NCI-H187 treated with DMSO at 0.1 percent for 48 hours (cell line): Measurements from ENCODE around the gene NFASC.

Source experiments
- DNase-seq: peaks from one replicate; lab custom pipeline; 2025; lab: John Stamatoyannopoulos, UW

The NFASC gene

DNA sequence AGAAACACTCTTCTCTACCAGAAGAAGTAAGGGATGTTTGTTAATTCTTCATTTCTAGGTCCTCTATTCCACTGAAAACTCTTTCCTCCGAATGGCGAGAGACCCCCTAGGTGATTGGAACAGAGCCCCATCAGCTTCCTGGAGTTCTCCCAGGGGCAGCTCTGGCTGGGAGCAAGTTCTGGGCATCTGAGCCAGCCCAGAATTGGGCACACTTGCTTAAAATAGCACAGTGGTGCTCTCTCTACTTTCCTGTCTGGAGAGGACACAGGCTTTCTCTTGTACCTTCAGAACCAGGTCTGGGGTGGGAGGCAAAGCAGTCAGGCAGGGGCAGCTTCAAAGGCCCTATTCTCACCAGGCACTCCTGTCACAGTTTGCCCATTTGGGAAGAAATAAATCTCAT lies 89.2 kb downstream of the NFASC start:
- no peak for DNase-seq

DNA sequence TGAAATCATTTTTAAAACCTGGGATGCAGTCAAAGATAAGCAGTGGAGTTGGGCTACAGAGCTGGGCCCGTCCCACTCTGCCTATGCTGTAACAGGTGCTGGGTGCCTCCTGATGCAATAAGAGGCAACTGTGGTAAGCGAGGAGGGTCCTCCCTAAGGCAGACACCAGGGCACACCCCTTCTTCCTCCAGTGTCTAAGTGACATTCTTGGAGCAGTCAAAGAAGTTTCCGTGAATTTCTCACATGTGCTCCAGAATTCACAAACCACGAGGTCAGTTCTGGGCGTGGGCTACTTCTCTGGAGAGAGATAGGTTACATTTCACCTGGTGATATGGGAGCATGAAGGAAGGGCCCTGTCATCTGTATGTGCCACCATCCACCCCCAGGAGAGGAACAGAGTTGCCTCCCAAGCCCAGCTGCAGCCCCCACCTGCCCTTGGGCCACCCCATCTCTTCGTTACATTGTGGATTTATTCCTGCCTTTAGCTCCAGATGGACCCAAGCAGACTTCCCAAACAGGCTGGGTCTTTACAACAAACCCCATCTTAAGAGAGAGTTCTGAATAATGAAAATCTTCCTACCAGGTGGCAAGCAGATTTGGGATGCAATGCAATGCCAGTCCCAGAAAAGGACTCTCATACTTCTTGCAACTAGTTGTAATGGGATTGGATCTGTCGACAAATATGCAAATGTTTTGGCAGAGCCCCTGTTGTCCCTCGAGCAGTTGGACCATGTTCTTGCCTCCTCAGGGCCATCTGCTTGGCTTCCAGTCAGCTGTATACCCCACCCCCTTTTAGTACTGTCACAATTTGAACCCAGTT lies 89.9 kb downstream of the NFASC start:
- DNase-seq, result no peak

DNA sequence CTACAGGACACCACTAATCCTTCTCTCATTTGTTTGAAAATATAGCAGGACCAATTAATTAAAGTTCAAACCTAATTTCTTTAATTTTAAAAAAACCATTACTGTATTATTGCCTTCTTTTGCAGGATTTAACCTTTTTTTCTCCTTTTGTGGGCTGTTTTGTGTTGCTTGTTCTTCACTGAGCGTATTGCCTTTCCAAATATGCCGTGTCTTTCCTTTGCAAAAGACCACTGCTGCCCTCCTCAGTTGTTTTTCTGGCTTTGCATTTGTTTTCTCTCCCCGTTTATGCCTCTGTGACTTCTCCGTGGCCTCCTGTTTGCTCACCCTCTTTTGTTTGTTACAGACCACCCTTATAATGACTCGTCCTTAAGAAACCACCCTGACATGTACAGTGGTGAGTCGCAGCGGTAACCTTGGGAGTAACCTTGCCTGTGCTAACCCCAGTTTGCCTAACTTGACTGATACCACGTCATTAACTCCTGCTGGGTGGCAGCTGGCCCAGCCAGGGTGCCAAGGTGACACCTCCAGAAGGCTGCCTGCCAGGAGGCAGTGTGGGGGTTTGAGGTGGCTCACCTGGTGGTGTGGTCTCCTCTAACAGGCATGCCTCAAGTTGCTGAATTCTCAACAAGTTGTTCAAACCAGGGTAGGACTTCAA lies 91.2 kb downstream of the NFASC start:
- DNase-seq, result no peak

DNA sequence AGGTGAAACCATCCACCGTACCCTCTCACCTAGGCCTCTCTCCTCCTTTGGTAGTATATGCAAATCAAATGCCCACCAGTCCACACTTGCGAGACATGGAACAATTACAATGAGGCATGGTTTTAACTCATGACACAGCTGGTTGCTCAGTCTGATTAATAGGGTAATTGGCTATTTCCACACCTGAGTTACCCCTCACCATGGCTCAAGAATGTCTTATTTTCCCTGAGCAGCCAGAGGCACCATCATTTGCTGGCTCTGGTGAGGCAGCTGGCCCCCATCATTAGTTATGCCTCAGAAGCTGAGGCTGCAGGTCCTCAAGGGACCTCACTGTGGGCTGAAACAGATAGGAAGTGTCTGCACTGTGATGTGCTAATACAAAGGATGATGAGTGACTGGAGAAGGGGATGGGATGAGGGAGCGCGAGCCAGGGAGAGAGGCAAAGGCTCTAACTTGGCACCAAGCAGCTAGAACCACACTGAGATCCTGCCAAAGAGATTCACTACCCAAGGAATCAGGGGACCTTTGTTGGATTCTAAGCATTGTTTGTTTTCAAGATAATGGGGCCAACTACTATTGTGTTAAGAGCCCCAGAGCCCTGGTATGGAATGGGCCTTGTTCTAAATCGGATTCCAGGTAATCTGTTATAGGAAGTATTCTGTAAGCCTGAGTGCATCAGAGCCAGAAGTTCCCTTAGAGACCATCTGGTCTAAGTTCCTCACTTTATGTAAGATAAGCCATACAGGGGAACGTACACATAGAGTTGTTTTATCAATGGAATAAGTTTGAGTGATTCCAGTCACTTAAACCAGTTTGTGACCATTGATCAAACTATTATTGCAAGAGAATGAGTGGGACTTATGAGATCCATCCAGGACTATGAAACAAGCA lies 92.3 kb downstream of the NFASC start:
- DNase-seq, result no peak

DNA sequence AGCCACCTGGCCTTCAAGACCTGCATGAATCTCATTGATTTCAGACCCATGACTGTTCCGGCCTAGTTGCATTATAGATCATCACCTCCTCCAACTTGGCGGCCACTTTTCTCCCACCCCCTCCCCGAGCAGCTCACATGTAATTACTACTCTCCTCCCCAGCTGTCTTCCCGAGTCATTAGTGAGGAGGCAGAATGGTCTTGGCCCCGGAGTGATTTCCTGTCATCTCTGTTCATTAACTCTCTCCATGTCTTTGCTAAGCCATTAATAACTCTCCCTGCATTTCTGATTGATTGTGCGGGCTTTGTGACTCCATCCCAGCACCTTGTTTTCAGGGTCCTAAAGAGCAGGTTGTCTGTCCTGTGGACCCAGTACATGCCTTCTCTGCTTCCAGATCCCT lies 96.8 kb downstream of the NFASC start:
- no peak for DNase-seq

DNA sequence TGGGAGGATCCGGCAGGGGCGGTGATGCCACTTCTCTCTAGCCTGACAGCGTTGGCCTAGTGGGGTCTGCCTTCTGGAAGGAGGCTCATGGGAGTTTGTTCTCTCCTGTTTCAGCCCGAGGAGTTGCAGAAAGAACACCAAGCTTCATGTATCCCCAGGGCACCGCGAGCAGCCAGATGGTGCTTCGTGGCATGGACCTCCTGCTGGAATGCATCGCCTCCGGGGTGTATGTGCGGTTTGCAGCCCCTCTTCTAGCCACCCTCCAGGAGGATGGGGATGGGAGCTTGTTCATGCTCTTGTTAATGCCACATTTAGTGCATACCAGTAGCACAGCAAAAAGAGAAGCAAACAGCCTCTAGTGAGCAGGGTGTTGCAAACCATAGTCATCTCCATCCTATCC lies 97.5 kb downstream of the NFASC start:
- no peak for DNase-seq

DNA sequence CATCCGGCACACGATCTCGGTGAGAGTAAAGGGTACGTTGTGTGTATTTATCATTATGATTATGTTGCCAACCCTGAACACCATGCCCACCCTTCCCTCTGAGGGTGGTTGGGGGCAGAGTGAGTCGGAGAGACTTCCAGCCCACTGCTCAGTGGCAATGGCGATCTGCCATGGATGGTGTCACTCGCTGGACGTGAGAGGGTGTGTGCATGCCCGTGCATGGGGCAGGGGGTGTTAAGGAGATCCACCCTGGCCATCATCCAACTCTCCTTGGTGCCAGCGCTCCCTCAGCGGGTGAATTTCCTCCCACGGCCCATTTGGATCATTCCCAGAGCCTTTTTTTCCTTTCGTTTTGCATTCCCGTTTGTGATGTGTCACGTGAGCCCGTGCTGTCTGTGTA lies 98.3 kb downstream of the NFASC start:
- no peak for DNase-seq

GRCh38 chr1:204970937-204971336 lies 100.3 kb downstream of the NFASC start:
- DNase-seq, result no peak

- DNase-seq, result no peak
These were observed 101.1 kb downstream of the NFASC start for GRCh38 chr1:204971517-204972336.

DNA sequence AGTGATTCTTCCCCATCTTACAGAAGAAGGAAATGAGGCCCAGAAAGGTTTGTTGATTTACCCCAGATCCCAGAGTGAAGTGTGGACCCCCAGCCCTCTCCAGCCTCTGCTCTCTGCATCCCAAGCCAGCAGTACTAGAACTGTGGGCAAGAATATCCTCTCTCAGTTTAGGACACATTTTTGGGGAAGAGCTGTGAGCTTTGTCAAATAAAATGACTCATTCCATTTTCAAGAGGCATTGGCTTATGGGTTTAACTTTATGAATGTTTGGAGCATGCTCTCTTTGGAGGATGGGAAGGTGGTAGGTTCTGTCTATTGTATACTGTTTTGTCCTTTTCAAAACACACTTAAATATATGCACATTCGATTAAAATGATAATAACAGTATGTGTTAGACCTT lies 101.8 kb downstream of the NFASC start:
- DNase-seq, result no peak

GRCh38 chr1:204973449-204973848 lies 102.8 kb downstream of the NFASC start:
- DNase-seq, result no peak

GRCh38 chr1:204974327-204974726 lies 103.7 kb downstream of the NFASC start:
- DNase-seq, result no peak

DNA sequence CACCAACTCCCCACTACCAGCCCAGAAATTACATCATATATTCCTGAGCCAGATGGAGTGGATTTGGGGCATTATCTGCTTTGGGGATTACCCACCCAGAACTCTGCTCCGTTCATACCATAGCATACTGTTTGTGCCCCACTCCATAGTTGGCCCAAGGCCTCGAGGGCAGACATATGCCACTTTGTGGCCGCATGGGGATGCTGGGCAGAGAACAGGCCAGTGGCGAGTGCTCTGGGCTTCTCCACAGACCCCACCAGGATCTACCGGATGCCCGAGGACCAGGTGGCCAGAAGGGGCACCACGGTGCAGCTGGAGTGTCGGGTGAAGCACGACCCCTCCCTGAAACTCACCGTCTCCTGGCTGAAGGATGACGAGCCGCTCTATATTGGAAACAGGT lies 104.4 kb downstream of the NFASC start:
- no peak for DNase-seq

DNA sequence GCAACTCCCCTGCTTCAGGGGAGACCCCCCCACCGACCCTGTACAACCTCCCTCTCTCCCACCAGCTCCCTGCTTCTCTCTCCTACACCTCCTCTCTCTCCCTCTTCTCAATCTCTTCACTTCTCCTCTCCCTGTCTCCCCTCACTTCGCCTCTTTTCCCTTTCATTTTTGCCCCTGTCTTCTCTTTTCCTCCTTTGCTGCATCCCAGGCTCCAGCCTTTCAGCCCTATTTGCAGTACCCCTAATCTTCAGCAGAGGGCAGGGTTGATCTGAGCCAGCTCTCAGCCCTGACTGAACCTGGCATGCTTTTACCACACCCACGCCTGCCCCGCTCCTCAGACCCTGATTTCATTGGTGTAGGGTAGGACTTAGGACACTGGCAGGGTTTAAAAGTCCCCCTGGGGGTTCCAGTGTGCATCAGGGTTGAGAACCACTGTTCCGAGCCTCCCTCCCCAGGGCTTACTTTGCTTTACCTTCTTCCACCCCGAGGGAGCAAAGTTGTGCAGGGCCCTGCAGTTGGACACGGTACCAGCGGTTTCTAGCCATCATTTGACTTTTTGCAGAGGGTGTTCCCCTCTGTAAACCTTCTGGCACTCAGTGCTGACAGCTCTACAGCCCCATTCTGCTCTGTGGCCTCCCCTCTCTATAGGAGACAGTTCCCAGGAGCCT lies 105.0 kb downstream of the NFASC start:
- DNase-seq, result no peak

- no peak for DNase-seq
These were observed 106.0 kb downstream of the NFASC start for GRCh38 chr1:204976646-204977045.

DNA sequence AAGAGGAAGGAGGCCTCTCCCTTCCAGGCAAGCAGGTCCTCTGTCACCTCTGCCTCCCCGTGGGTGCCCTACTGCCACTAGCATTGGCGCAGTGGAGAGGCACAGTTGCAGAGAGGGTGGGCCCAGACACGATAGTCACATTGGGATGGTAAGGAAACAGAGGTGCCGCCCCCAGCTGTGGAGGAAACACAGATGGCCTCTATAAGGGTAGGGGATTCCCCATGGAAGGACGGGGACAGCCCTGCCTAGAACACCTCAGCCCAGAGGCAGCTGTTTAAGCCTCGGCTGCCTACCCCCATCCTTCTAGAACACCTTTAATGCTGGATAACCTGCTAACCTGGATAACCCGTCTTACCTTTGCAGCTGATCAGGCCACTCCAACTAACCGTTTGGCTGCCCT lies 106.7 kb downstream of the NFASC start:
- no peak for DNase-seq

- no peak for DNase-seq
These were observed 108.1 kb downstream of the NFASC start for GRCh38 chr1:204978782-204979181.

GRCh38 chr1:204979306-204979705 lies 108.6 kb downstream of the NFASC start:
- no peak for DNase-seq

GRCh38 chr1:204979891-204980649 lies 109.4 kb downstream of the NFASC start:
- DNase-seq, result no peak

DNA sequence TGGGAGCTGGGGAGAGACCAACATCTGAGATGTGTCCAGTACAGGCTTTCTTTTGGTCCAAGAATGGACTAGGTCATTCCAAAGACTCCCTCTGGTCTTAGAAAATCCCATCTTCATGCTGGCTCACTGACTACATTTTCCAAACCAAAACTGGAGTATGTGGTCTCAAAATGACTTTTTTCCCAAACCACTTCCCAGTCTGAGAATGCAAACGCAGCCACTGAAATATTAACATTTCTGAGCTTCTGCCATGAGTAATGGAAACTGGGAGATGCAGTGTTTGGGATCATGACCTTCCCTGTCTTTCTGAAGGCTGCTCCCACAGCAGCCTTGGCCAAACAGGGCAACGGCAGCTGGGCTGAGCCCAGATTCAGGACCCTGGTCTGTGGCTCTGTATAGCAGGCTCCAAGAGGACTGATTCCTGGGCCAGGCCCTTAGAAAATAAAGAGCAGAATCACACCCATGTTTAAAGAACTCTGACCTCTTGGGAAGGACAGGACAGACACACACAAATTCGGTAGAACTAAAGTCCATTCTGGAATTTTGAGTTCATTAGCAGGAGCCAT lies 110.3 kb downstream of the NFASC start:
- DNase-seq, result no peak
